Measurements from ENCODE around the gene TOPBP1.
A peak's percentile ranks its signal among the peaks of the same experiment; 100 is the strongest.

The TOPBP1 gene

DNA sequence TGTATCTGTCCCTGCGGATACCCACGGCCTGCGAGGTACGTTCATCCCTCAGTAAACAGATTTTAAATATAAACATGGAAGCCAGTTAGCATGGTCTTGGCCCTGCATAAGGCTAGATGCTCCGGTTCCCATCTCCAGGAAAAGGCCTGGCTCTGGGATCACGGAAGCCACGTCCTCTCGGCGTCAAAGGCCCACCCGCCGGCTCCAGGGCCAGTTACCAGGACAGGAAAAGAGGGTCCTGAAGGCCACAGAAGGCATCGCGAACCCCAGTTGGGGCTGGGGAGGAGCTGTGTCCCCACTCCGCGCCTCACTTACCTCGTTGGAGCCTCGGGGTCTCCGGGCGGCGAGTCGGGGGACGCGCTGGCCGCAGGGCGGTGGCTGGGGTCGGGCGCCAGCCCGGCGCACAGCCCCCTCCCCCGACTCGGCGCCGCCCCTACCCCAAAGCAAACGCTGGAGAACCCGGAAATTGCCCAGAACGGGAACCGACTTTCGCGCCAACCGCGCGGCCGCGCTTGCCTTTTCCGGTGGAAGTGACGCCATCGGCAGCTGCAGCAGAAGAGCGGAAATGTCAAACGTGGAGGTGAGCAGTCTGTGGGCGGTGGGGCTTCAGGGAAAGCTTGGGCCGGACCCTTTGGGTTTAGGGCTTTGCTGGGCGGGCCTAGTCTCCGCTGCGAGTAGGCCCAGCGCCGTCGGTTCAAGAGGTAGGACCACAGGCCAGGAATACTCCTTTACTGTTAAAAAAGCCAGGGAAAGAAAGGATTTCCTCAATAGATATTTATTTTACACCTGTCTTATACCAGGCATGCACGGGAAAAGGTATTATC is at the start of gene TOPBP1:
Gene TOPBP1, minus strand, starts transcription at position 488 of the 824 bp plus-strand sequence. CDS start 814 bp downstream, outside the sequence.
- peak within 1 kb of the TSS; percentile 97 for H3K9ac ChIP-seq (ENCODE audit: low read length)
- H3K4me3 ChIP-seq (ENCODE audit: low read length) = peak within 1 kb of the TSS; percentile 85
- no peak for TF ChIP-seq EZH2phosphoT487 (IDR thresholded peaks at IDR 0.05; ENCODE audit: low read depth)
- TF ChIP-seq, protein P1, sequence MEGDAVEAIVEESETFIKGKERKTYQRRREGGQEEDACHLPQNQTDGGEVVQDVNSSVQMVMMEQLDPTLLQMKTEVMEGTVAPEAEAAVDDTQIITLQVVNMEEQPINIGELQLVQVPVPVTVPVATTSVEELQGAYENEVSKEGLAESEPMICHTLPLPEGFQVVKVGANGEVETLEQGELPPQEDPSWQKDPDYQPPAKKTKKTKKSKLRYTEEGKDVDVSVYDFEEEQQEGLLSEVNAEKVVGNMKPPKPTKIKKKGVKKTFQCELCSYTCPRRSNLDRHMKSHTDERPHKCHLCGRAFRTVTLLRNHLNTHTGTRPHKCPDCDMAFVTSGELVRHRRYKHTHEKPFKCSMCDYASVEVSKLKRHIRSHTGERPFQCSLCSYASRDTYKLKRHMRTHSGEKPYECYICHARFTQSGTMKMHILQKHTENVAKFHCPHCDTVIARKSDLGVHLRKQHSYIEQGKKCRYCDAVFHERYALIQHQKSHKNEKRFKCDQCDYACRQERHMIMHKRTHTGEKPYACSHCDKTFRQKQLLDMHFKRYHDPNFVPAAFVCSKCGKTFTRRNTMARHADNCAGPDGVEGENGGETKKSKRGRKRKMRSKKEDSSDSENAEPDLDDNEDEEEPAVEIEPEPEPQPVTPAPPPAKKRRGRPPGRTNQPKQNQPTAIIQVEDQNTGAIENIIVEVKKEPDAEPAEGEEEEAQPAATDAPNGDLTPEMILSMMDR (IDR thresholded peaks at IDR 0.05; ENCODE audit: low read depth, low read length) = no peak
- peak within 1 kb of the TSS; percentile 69 for H3K27ac ChIP-seq (ENCODE audit: low read length)
- H3K79me2 ChIP-seq (ENCODE audit: low read length) = peaks cover 43% of the 10 kb centered on the region
- H3K4me1 ChIP-seq (ENCODE audit: low read length) = peaks cover 30% of the 10 kb centered on the region
- peak within 1 kb of the TSS; percentile 61 for H2AFZ ChIP-seq (ENCODE audit: low read depth, low read length)
- no peaks in the 10 kb centered on the region for H3K9me3 ChIP-seq (ENCODE audit: insufficient read depth, low read length)
- H3K36me3 ChIP-seq (replicated peaks; ENCODE audit: low read depth, low read length) = peaks cover 13% of the 10 kb centered on the region
- no peaks in the 10 kb centered on the region for H3K27me3 ChIP-seq (ENCODE audit: low read depth, low read length)
- H3K4me2 ChIP-seq (ENCODE audit: low read length) = peak within 1 kb of the TSS; percentile 90
- H4K20me1 ChIP-seq (ENCODE audit: insufficient read depth, low read length) = no peaks in the 10 kb centered on the region

DNA sequence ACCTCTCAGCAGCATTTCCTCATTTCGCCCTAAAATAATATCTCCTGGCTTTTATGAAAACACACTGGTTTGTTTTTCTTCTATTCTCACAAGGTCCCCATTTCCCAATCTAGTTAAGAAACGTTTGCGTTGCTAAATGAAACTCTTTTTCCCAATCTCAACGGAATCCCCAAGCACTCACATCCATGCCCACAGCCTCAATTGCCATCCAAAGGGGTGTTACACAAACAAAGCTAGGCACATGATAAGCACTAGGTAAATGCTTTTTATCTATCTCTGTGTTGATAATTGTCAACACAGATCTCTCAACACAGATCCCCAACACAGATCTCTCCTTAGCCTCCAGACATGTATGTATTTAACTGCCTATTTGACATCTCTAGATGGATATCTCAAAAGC is 49.3 kb upstream of the TOPBP1 start:
- H3K9me3 ChIP-seq (ENCODE audit: insufficient read depth, low read length) = no peaks in the 10 kb centered on the region
- peaks cover 45% of the 10 kb centered on the region for H3K27me3 ChIP-seq (ENCODE audit: low read depth, low read length)
- no peaks in the 10 kb centered on the region for H4K20me1 ChIP-seq (ENCODE audit: insufficient read depth, low read length)
- no peak overlapping the region for H2AFZ ChIP-seq (ENCODE audit: low read depth, low read length)
- no peaks in the 10 kb centered on the region for H3K79me2 ChIP-seq (ENCODE audit: low read length)
- H3K4me2 ChIP-seq (ENCODE audit: low read length) = no peak overlapping the region
- no peak overlapping the region for H3K4me3 ChIP-seq (ENCODE audit: low read length)
- H3K9ac ChIP-seq (ENCODE audit: low read length) = no peak overlapping the region
- no peak overlapping the region for H3K27ac ChIP-seq (ENCODE audit: low read length)
- H3K36me3 ChIP-seq (replicated peaks; ENCODE audit: low read depth, low read length) = no peaks in the 10 kb centered on the region
- H3K4me1 ChIP-seq (ENCODE audit: low read length) = no peaks in the 10 kb centered on the region
- no peak for TF ChIP-seq EZH2phosphoT487 (IDR thresholded peaks at IDR 0.05; ENCODE audit: low read depth)
- TF ChIP-seq, protein P1 (IDR thresholded peaks at IDR 0.05; ENCODE audit: low read depth, low read length) = no peak

DNA sequence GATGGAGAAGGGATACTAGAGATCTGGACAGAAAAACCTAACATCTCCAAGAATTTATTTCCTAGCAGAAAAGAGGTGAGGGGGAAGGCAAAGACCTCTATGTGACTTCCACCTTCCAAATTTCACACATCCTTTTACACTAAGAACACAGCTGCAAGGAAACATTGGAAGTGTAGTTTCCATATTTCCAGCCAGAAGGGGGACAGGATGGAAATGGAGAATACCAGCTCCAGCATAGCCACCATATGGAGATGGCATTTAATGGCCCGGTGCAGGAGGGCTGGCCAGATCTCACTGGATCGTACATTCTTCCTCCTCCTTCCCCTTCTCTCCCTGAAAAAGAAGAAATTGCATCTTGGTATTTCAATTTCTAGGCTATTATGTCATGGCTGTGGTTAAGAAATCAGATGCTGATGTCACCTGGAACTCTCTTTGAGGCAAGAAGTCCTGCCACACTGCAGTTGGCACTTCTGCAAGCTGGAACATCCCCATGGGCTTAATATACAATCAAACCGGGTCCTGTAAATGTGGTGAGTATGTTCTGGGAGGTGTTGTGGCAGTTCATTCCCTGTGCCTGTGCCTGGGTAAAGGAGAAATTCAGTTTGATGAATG is 47.5 kb upstream of the TOPBP1 start:
- TF ChIP-seq, protein P1 (IDR thresholded peaks at IDR 0.05; ENCODE audit: low read depth, low read length) = no peak
- TF ChIP-seq EZH2phosphoT487 (IDR thresholded peaks at IDR 0.05; ENCODE audit: low read depth) = no peak
- no peaks in the 10 kb centered on the region for H3K4me1 ChIP-seq (ENCODE audit: low read length)
- H2AFZ ChIP-seq (ENCODE audit: low read depth, low read length) = no peak overlapping the region
- H3K27me3 ChIP-seq (ENCODE audit: low read depth, low read length) = peaks cover 54% of the 10 kb centered on the region
- H3K9me3 ChIP-seq (ENCODE audit: insufficient read depth, low read length) = no peaks in the 10 kb centered on the region
- no peak overlapping the region for H3K4me2 ChIP-seq (ENCODE audit: low read length)
- no peaks in the 10 kb centered on the region for H3K79me2 ChIP-seq (ENCODE audit: low read length)
- H3K4me3 ChIP-seq (ENCODE audit: low read length) = no peak overlapping the region
- no peak overlapping the region for H3K27ac ChIP-seq (ENCODE audit: low read length)
- no peaks in the 10 kb centered on the region for H3K36me3 ChIP-seq (replicated peaks; ENCODE audit: low read depth, low read length)
- H3K9ac ChIP-seq (ENCODE audit: low read length) = no peak overlapping the region
- H4K20me1 ChIP-seq (ENCODE audit: insufficient read depth, low read length) = no peaks in the 10 kb centered on the region

DNA sequence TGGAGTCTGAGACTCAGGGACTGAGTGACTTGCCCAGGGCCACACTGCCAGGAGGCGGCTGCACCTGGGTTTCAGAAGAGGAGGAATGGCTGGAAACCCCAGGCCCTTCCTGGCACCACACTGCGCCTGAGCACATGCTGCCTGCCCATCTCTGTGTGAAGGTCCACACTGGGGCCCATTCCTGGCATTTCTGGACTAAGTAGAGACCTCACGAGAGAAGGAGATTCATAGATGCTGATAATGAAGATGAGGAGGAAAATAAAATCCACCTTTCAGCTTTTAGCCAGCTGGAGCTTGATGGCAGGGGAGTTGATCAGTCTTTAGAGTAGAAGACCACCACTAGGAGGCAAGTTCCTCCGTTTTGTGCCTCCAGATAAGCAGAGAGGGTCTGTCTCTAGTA is 44.3 kb upstream of the TOPBP1 start:
- H3K79me2 ChIP-seq (ENCODE audit: low read length) = no peaks in the 10 kb centered on the region

More for the DNA sequence above, 44.3 kb upstream of the TOPBP1 start:
- H3K4me2 ChIP-seq (ENCODE audit: low read length) = no peak overlapping the region
- H3K27me3 ChIP-seq (ENCODE audit: low read depth, low read length) = peaks cover 47% of the 10 kb centered on the region
- no peak overlapping the region for H2AFZ ChIP-seq (ENCODE audit: low read depth, low read length)
- no peak overlapping the region for H3K27ac ChIP-seq (ENCODE audit: low read length)
- TF ChIP-seq EZH2phosphoT487 (IDR thresholded peaks at IDR 0.05; ENCODE audit: low read depth) = no peak
- TF ChIP-seq, protein P1 (IDR thresholded peaks at IDR 0.05; ENCODE audit: low read depth, low read length) = no peak
- no peak overlapping the region for H3K4me3 ChIP-seq (ENCODE audit: low read length)
- H3K9ac ChIP-seq (ENCODE audit: low read length) = no peak overlapping the region
- H4K20me1 ChIP-seq (ENCODE audit: insufficient read depth, low read length) = no peaks in the 10 kb centered on the region
- no peaks in the 10 kb centered on the region for H3K36me3 ChIP-seq (replicated peaks; ENCODE audit: low read depth, low read length)
- H3K9me3 ChIP-seq (ENCODE audit: insufficient read depth, low read length) = no peaks in the 10 kb centered on the region
- H3K4me1 ChIP-seq (ENCODE audit: low read length) = no peaks in the 10 kb centered on the region
